HL-60/S4 (cell line): ENCODE data around the gene ABCC9.
"Not testable (repeated sequence)": the region's sequence is repeated elsewhere in the genome, so short reads cannot be mapped to it uniquely, and the experiment has no call there.

ENCODE experiments used
- in situ Hi-C: fragments of 300-500 bp; cut with MboI; formaldehyde crosslinking; loops from 2 replicates; pipeline ENCODE4 v1.14.3; 2022; ENCODE audit warnings: low sequenced_read_pairs

The ABCC9 gene

DNA sequence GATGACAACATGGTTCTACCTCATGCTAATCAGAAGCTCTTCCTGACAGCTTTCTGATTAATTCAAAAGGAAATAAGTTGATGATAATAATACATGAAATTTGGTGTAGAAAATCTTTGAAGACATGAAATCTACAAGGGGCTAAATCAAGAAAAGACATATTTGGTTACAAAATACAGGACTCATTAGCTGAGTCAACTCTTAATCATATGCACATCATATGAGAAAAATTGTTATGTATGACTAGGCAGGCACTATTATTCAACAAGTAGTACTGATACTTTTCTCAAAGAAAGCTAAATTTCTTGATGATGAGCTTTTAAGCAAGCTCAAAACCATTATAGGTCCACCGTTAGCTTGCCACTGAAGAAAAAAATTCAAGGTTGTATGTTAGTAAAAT, 7.1 kb downstream of the ABCC9 start:
- in situ Hi-C loops, result no loop called here

DNA sequence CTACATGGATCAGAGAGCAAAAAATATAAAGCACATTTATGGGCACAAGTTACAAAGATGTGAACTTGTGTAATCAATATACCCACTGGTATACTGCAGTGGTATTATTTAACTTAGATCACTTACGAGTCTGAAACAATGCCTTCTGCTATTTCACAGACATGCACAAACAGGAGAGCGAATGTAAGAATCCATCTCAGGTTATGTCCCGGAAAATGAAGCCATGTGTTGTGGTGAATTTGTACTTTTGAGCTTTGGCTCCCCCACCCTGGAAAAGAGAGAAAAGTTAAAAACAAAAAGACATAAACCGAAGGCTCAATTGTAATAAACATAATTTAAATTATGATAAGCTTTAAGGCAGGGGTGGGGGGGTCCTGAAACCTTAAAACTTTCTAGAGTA, 7.6 kb downstream of the ABCC9 start:
- in situ Hi-C loops, result no loop called here

DNA sequence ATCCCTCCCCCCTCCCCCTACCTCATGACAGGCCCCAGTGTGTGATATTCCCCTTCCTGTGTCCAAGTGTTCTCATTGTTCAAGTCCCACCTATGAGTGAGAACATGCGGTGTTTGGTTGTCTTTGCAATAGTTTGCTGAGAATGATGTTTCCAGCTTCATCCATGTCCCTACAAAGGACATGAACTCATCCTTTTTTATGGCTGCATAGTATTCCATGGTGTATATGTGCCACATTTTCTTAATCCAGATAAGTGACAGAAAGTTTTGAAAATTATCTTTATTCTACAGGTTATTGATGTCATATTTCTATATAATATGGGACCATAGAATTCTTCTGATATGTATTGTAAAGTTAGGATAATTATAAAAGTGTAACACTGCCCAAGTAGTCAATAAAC, 11.3 kb downstream of the ABCC9 start:
- in situ Hi-C loops, result not testable (repeated sequence)

DNA sequence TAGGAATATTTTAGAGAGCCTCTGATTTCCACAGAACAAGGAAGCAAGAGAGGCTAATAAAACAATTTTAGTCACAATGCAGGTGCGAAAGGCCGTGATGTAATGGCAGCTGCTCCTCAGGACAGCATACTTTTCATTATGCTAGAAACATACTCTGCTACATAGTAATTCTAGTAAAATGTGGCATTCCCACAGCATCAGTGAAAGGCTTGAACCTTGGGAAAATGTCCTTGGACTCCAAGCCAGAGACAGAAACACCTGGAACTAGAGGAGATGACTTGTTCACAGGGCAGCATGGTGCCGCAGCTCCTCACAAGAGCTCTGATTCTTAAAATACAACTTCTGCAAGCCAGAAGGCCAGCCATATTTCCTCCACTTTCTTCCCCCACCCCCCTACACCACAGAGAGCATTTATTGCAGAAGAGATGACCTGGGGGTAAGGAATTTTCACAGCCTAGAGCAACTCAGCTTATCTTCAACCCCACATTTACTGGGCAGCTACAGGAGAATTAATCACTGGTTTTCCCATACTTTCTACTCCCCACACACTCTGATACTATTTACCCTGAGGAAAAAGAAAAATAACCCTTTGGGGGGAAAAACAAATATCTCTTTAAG, 15.8 kb downstream of the ABCC9 start:
- in situ Hi-C loops, result no loop called here

GRCh38 chr12:21921436-21921835, 19.8 kb downstream of the ABCC9 start:
- in situ Hi-C loops, result no loop called here

- in situ Hi-C loops, result no loop called here
Observed at GRCh38 chr12:21918456-21918855, 22.8 kb downstream of the ABCC9 start.

DNA sequence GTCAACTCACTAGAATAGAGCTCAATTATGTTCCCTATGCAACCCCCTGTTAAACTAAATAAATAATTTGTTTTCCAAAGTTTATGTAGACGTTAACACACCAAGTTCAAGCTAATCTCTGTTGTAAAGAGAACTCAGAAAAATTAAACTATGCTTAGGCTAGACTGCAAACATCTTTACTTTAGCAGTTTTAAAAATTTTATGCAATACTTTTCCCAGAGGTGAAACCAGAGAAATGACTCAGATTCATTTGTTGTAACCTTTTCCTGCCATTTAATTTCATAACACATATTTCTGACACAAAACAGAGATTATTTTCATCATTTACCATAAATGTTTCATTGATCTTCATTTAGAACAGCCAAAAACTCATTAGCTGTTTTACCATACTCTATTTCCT, 27.4 kb downstream of the ABCC9 start:
- in situ Hi-C loops, result no loop called here

GRCh38 chr12:21912318-21912717, 28.9 kb downstream of the ABCC9 start:
- in situ Hi-C loops, result no loop called here

DNA sequence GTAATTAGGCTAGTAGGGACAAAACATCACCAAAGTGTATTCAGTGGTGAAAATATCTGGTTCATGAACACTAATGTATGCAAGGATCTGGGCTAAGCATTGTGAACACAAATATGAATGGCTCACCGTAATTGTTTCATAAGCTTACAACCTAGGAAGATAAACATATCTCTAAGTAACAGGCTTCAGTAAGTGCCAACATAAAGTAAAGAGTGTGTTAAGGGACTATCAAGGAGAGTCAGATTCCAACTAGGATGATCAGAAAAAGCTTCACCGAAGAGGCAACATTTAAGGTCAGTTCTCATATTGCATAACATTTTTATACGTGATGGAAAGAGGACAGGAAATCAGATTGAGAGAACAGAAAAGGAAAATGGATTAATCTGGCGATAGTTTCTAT, 29.4 kb downstream of the ABCC9 start:
- in situ Hi-C loops, result no loop called here

DNA sequence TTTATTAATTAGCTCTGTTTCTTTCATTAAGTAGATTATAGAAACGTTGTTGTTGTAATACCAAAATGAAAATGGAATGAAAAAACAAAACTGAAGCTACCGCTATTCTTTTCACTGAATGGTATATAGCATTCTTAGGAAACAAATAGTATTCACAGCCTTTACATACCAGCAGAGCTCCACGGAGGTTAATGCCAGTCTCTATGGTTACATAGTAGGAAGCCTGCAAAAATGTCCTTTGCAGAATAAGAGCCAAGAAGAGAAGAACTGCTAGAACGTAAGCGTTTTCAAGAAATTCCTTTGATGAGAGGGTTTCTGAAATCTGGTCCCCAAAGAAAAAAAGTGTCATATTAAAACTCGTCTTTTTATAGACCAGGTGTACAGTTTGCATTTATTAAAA, 30.6 kb downstream of the ABCC9 start:
- in situ Hi-C loops, result no loop called here

- in situ Hi-C loops, result no loop called here
Observed at GRCh38 chr12:21907948-21908837, 33.0 kb downstream of the ABCC9 start.

DNA sequence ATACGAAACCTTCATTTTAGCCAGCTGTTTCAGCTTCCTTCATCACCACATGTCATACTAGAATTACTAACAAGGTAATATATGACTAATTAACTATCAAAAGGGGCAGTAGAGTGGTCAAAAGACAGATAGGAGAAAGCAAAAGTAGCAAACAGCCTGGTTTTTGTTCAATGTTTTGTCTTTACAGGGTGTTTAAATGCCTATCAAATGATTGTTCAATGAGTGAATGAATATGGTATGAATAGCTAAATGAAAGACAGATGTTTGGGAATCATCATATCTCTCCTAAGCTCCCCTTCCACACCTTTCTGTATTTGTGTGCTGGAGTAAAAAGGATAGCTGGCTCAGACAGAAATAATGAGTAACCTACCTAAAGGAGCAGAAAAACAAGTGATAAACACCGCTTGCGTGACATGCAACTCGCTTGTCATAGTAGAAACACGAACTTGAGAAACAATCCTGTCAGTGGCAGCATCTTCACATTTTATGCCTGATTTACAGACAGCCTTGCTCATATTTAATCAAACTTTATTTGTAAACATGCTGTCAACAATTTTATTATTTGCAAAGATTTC, 34.2 kb downstream of the ABCC9 start:
- in situ Hi-C loops, result no loop called here

DNA sequence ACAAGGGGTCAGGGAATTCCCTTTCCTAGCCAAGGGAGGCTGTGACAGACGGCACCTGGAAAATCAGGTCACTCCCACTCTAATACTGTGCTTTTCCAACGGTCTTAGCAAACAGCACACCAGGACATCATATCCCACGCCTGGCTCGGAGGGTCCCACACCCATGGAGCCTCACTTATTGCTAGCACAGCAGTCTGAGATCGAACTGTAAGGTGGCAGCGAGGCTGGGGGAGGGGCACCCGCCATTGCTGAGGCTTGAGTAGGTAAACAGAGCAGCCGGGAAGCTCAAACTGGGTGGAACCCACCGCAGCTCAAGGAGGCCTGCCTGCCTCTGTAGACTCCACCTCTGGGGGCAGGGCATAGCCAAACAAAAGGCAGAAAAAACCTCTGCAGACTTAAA, 41.7 kb downstream of the ABCC9 start:
- in situ Hi-C loops, result not testable (repeated sequence)

- in situ Hi-C loops, result no loop called here
Observed at GRCh38 chr12:21895651-21896050, 45.6 kb downstream of the ABCC9 start.

- in situ Hi-C loops, result no loop called here
Observed at GRCh38 chr12:21894792-21895595, 46.2 kb downstream of the ABCC9 start.

GRCh38 chr12:21893924-21894323, 47.3 kb downstream of the ABCC9 start:
- in situ Hi-C loops, result no loop called here

GRCh38 chr12:21892341-21892740, 48.9 kb downstream of the ABCC9 start:
- in situ Hi-C loops, result no loop called here

- in situ Hi-C loops, result no loop called here
Observed at GRCh38 chr12:21891751-21892217, 49.4 kb downstream of the ABCC9 start.

GRCh38 chr12:21888276-21888863, 52.9 kb downstream of the ABCC9 start:
- in situ Hi-C loops, result no loop called here

DNA sequence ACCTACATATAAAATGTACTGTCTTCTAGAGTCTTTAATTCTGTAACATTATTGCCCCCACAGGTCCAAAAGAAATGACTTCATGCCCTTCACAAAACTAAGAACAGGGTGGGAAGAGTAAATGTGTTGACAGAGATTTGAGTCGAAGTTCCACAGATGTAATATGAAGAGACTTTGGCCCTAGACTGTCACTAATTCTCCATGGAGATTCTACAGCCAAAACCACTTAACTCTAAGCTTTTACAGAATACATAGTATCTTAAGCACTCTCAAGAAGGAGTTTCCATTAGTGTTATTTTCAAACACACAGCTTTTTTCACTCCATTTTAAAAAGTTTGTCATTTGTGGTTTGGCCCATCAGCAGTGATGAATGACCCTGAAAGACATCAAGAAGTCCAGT, 56.3 kb downstream of the ABCC9 start:
- in situ Hi-C loops, result no loop called here

DNA sequence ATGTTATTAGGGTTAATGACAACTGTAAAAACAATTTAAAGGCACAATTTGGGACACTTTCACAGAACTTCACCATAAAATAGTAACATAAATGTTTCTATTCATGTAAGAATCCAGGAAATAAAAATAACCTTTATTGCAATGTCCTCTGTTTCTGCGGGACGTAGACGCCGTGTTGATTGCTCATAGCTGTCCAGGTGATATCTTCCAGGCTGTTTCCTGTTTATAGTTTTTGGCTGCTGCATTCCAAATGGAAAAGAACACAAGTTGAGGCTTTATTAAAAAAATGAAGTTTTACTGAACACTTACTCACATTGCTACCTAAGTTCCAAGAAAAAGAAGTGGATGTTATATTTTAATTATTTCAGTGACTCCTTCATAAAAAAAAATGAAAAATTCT, 58.6 kb downstream of the ABCC9 start:
- in situ Hi-C loops, result no loop called here
